22Rv1 (cell line): ENCODE results near the gene PPP1R14C.

Experiments
- CTCF ChIP-seq: fragments of 450-650 bp; IDR thresholded peaks from 2 replicates; pipeline ENCODE4 v1.5.1; 2017; ENCODE audit warnings: mild to moderate bottlenecking
- ZFX ChIP-seq: fragments of 450-650 bp; IDR thresholded peaks from 2 replicates; pipeline ENCODE4 v1.6.1; 2017; ENCODE audit warnings: antibody characterized with exemption, borderline replicate concordance

- TF ChIP-seq CTCF (no peak), ZFX (no peak)
Observed at GRCh38 chr6:150213301-150213700, 70.5 kb downstream of the PPP1R14C start.
